Astrocyte of the spinal cord (primary cell): Measurements from ENCODE around the gene TMEM236.
A peak's percentile ranks its signal among the peaks of the same experiment; 100 is the strongest.

Experiments
- DNase-seq: peaks from one replicate; pipeline ENCODE4 v3.0.0; 2011; ENCODE audit warnings: low read depth, low spot score
- H3K4me3 ChIP-seq: 2 replicates; pipeline ENCODE4 v1.5.1; 2011; ENCODE audit warnings: low read depth, mild to moderate bottlenecking, low read length, moderate library complexity
- in situ Hi-C: cut with HindIII; loops from 2 replicates; pipeline ENCODE4 v1.10.0; 2017; ENCODE audit warnings: low sequenced_read_pairs
- TF ChIP-seq, protein P1 (sequence below): IDR thresholded peaks from 2 replicates; pipeline ENCODE4 v1.5.1; 2012; ENCODE audit warnings: low read depth, mild to moderate bottlenecking, low read length, inconsistent platforms

The TMEM236 gene

DNA sequence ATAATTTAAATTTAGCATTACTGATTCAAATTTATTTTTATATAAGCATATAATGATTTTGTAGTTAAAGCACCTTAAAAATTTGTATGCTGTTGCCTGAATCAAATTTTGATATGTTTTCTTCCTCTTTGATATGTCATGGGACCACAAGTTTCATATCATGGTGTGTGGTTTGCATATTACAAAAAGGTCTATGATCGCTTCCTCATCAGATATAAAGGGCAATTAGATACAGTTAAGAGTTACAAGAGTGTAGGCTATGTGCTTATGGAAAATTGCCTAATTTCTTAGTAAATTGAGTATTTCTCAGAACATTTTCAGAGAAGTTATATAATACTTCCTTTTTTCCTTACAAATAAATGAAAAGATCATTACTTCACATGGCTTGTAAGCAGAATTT lies 79.3 kb downstream of the TMEM236 start:
- no peak overlapping the region for H3K4me3 ChIP-seq
- in situ Hi-C loops: no loop called here
- no peak for DNase-seq
- TF ChIP-seq, protein P1, sequence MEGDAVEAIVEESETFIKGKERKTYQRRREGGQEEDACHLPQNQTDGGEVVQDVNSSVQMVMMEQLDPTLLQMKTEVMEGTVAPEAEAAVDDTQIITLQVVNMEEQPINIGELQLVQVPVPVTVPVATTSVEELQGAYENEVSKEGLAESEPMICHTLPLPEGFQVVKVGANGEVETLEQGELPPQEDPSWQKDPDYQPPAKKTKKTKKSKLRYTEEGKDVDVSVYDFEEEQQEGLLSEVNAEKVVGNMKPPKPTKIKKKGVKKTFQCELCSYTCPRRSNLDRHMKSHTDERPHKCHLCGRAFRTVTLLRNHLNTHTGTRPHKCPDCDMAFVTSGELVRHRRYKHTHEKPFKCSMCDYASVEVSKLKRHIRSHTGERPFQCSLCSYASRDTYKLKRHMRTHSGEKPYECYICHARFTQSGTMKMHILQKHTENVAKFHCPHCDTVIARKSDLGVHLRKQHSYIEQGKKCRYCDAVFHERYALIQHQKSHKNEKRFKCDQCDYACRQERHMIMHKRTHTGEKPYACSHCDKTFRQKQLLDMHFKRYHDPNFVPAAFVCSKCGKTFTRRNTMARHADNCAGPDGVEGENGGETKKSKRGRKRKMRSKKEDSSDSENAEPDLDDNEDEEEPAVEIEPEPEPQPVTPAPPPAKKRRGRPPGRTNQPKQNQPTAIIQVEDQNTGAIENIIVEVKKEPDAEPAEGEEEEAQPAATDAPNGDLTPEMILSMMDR: no peak

DNA sequence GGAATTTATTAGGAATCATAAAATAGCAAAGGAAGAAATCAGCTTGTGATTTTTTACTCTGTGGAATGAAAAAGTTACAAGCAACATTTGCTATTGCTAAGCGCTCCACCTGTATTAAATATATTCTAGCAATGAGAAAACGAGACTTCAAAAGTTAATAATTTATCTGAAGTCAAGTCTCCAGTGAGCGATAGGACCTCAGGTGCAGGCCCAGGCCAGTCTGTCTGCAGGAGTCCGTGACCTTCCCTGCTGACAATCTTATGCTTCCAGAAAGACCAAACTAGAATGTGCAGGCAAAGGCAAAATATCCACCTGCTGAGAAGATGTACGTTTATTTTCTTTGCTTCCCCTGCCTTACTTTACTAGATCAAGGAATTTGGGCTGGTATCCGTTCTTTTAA lies 79.9 kb downstream of the TMEM236 start:
- H3K4me3 ChIP-seq: no peak overlapping the region
- TF ChIP-seq, protein P1: no peak
- DNase-seq: no peak
- in situ Hi-C loops: no loop called here

DNA sequence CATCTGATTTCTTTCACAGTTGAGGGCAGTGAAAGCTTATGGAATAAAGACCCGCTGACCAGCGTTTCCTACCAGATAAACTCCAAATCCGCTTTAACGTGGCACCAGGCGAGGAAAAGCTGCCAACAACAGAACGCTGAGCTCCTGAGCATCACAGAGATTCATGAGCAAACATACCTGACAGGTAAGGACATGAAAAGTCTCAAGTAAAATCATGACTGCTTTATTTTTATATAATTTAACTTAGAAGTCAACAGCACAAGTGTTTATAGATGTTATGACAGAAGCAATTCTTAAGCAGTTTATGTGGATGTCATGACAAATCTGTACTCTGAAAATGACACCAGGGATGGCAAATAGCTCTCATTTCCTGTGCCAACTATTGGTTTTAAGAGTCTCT lies 81.7 kb downstream of the TMEM236 start:
- no peak for DNase-seq
- TF ChIP-seq, protein P1: no peak
- in situ Hi-C loops: no loop called here
- H3K4me3 ChIP-seq: no peak overlapping the region

DNA sequence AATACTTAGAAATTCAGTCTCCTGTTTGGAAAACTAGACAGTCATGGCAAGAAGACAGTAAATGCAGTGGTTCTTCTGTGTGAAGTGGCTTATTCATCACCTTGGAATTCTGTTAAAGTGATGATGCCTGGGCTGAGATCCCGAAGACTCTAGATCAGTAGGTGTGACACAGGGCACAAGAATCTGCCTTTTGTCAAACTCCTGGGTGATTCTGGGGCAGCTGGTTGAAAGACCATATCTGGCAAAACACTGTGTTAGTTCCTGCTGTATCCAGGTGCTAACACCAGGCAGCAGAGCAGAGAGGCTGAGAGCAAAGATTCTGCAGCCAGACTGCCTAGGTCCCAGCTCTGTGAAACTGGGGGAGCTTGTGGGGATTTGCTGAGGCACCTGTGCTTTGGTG lies 83.7 kb downstream of the TMEM236 start:
- in situ Hi-C loops: no loop called here
- TF ChIP-seq, protein P1: no peak
- peak; percentile 78 for DNase-seq
- no peak overlapping the region for H3K4me3 ChIP-seq

DNA sequence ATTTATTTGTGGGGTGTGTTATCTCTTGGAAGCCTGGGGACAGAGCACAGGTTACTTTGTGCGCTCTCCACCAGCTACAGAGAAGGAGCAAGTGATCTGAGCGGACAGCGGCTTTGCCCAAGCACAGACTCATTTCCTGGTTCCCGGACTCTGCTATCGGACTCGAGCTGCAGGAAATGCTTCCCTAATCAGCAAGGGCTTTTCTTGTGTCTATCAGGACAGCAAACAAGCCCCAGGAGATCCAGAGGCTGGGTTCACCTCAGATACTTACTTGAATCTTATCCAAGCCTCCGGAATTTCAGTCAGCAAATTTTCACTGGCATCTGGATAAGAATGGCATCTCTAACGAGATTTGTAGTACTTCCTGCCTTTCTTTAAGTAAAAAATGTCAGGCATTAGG lies 84.9 kb downstream of the TMEM236 start:
- in situ Hi-C loops: no loop called here
- peak overlapping the region; percentile 18 for H3K4me3 ChIP-seq
- TF ChIP-seq, protein P1: no peak
- peak; percentile 55 for DNase-seq

DNA sequence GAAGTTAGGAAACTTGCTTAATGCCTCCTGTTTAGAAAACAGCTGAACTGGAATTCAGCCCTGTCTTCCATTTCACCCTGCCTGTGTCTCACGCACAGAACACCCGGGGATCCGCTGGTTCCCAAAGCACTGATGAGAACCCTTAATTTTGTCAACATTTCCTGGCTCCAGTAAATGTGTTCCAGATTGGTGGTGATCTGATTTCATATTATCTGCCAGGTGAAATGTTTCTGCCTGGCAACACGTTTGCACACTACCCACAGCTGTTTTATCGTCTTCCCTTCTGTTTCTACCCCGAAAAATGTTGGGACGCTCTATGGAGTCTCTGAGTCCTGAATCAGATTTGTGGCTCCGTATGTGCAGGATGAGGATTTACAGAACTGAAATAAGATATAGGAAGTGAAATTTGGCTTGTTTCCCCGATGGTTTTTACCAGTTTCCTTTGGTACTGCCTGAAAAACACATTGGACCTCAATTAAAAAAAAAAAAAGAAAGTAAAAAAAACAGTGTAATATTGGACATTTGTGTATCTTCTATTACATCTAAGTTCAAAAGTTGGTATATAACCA lies 86.2 kb downstream of the TMEM236 start:
- no peak overlapping the region for H3K4me3 ChIP-seq
- DNase-seq: no peak
- in situ Hi-C loops: no loop called here
- TF ChIP-seq, protein P1: no peak

DNA sequence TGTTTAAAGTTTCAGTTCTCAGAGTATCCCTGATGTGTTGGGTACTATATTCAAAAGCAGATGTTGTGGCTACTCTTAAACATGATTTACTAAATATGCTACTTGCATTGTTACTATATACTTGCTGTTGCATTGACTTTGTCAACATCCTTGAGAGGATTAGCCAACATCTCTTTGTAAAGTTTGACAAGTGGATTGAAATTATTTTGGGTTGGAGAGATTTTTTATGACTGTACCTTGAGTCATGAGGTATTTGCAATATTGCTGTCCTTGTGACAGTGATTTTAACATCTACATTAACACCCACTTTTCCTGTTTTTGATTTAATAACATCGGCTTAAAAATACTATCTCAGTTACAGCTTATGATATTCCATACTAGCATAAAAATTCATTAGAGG lies 89.0 kb downstream of the TMEM236 start:
- no peak overlapping the region for H3K4me3 ChIP-seq
- no peak for DNase-seq
- TF ChIP-seq, protein P1: no peak
- in situ Hi-C loops: no loop called here
